Measurements from ENCODE around the gene ARMC10.

The ARMC10 gene

GRCh38 chr7:103140061-103140460, 65.1 kb downstream of the ARMC10 start:
- Histone ChIP-seq H3K27me3 (ENCODE audit: insufficient read depth, low read depth) (no peaks in the 10 kb centered on the region), H3K27ac (no peak overlapping the region), H2AFZ (ENCODE audit: low read depth) (no peak overlapping the region), H3K4me2 (no peak overlapping the region), H3K79me2 (ENCODE audit: insufficient read depth, low read depth) (no peaks in the 10 kb centered on the region), H3K9ac (no peak overlapping the region), H3K4me1 (ENCODE audit: low read depth, poor library complexity, severe bottlenecking) (no peaks in the 10 kb centered on the region), H4K20me1 (ENCODE audit: insufficient read depth) (no peaks in the 10 kb centered on the region), H3K36me3 (ENCODE audit: insufficient read depth) (no peaks in the 10 kb centered on the region), H3K4me3 (IDR thresholded peaks at IDR 0.05; ENCODE audit: insufficient read depth, low read depth, low read length) (no peak overlapping the region)
- TF ChIP-seq CTCF (conservative IDR thresholded peaks at IDR 0.05; ENCODE audit: low read depth, low read length), result no peak

GRCh38 chr7:103140685-103141084, 65.7 kb downstream of the ARMC10 start:
- no peak overlapping the region for H2AFZ ChIP-seq (ENCODE audit: low read depth)
- no peak for TF ChIP-seq CTCF (conservative IDR thresholded peaks at IDR 0.05; ENCODE audit: low read depth, low read length)
- no peak overlapping the region for H3K9ac ChIP-seq
- no peaks in the 10 kb centered on the region; the same call in 1 of the 2 replicates for H3K79me2 ChIP-seq (ENCODE audit: insufficient read depth, low read depth)
- no peaks in the 10 kb centered on the region for H3K4me1 ChIP-seq (ENCODE audit: low read depth, poor library complexity, severe bottlenecking)
- no peak overlapping the region for H3K27ac ChIP-seq
- no peaks in the 10 kb centered on the region for H4K20me1 ChIP-seq (ENCODE audit: insufficient read depth)
- H3K4me2 ChIP-seq, result no peak overlapping the region
- no peaks in the 10 kb centered on the region for H3K36me3 ChIP-seq (ENCODE audit: insufficient read depth)
- no peaks in the 10 kb centered on the region for H3K27me3 ChIP-seq (ENCODE audit: insufficient read depth, low read depth)
- H3K4me3 ChIP-seq (IDR thresholded peaks at IDR 0.05; ENCODE audit: insufficient read depth, low read depth, low read length), result no peak overlapping the region

- H4K20me1 ChIP-seq (ENCODE audit: insufficient read depth), result no peaks in the 10 kb centered on the region
- H3K27ac ChIP-seq, result no peak overlapping the region
- H3K4me3 ChIP-seq (IDR thresholded peaks at IDR 0.05; ENCODE audit: insufficient read depth, low read depth, low read length), result no peak overlapping the region
- no peaks in the 10 kb centered on the region for H3K36me3 ChIP-seq (ENCODE audit: insufficient read depth)
- no peaks in the 10 kb centered on the region for H3K27me3 ChIP-seq (ENCODE audit: insufficient read depth, low read depth)
- no peak overlapping the region for H3K9ac ChIP-seq
- H3K79me2 ChIP-seq (ENCODE audit: insufficient read depth, low read depth), result no peaks in the 10 kb centered on the region; the same call in 1 of the 2 replicates
- H2AFZ ChIP-seq (ENCODE audit: low read depth), result no peak overlapping the region
- H3K4me1 ChIP-seq (ENCODE audit: low read depth, poor library complexity, severe bottlenecking), result peaks cover 3% of the 10 kb centered on the region
- no peak overlapping the region for H3K4me2 ChIP-seq
- no peak for TF ChIP-seq CTCF (conservative IDR thresholded peaks at IDR 0.05; ENCODE audit: low read depth, low read length)
Observed at GRCh38 chr7:103141753-103142404, 66.9 kb downstream of the ARMC10 start.

GRCh38 chr7:103142494-103142893, 67.6 kb downstream of the ARMC10 start:
- Histone ChIP-seq H4K20me1 (ENCODE audit: insufficient read depth) (no peaks in the 10 kb centered on the region), H3K4me1 (ENCODE audit: low read depth, poor library complexity, severe bottlenecking) (peaks cover 9% of the 10 kb centered on the region), H3K36me3 (ENCODE audit: insufficient read depth) (no peaks in the 10 kb centered on the region), H3K79me2 (ENCODE audit: insufficient read depth, low read depth) (no peaks in the 10 kb centered on the region; the same call in 1 of the 2 replicates), H3K27ac (no peak overlapping the region), H3K9ac (no peak overlapping the region), H3K4me2 (no peak overlapping the region), H3K4me3 (IDR thresholded peaks at IDR 0.05; ENCODE audit: insufficient read depth, low read depth, low read length) (no peak overlapping the region), H3K27me3 (ENCODE audit: insufficient read depth, low read depth) (no peaks in the 10 kb centered on the region), H2AFZ (ENCODE audit: low read depth) (no peak overlapping the region)
- no peak for TF ChIP-seq CTCF (conservative IDR thresholded peaks at IDR 0.05; ENCODE audit: low read depth, low read length)
